Stimulated activated CD8-positive, alpha-beta memory T cell treated with anti-CD3 and anti-CD28 coated beads, Interleukin-15, amount 100 ng/mL, for 4 hours (primary cell): ENCODE measurements around the gene NCBP3.
A peak's percentile ranks its signal among the peaks of the same experiment; 100 is the strongest.
"Not testable (repeated sequence)": the region's sequence is repeated elsewhere in the genome, so short reads cannot be mapped to it uniquely, and the experiment has no call there.

Source experiments
- DNase-seq, 2 donors: peaks; one replicate each; pipeline ENCODE4 v3.0.0-alpha.2; 2020; ENCODE audit warnings: low read depth in 2 of 2

The NCBP3 gene

DNA sequence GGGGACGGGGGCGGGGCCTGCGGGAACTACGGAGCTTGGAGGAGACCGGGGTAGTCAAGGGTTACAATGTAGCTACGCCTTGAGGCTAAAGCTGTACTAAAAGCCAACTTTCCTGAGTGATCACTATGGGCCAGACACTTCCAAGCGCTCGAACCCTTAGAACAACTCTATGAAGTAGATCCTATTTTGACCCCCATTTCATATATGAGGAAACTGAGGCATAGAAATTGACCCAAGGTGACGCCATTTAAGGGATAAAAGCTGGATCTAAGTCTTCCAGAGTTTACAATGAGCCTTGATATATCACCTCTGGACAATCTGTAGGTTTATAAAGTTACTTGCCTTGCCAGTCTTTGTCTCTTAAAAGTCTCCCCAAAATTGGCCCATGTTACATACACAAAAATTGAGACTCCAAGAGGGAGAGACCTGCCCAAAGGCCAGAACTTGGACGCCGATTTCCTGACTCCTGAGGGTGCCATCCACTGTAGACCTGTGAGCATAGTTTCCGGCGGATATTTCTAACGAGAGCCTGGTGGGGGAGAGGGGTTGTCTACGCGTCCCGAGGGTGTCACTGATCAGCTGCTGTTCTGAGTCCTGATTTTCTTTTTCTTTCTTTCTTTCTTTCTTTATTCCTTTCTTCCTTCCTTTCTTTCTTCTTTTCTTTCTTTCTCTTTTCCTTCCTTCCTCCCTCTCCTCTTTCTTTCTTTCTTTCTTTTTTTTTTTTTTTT is 555 bp upstream of the NCBP3 start:
- no peak for DNase-seq

- peak in 1 of 2 donors; percentile 6 for DNase-seq
Observed at GRCh38 chr17:3845291-3845620, 790 bp downstream of the NCBP3 start.

GRCh38 chr17:3844556-3844955 is 1.5 kb downstream of the NCBP3 start:
- DNase-seq = not testable (repeated sequence)

- peak in 1 of 2 donors; percentile 17 for DNase-seq
Observed at GRCh38 chr17:3843935-3844516, 2.0 kb downstream of the NCBP3 start.

DNA sequence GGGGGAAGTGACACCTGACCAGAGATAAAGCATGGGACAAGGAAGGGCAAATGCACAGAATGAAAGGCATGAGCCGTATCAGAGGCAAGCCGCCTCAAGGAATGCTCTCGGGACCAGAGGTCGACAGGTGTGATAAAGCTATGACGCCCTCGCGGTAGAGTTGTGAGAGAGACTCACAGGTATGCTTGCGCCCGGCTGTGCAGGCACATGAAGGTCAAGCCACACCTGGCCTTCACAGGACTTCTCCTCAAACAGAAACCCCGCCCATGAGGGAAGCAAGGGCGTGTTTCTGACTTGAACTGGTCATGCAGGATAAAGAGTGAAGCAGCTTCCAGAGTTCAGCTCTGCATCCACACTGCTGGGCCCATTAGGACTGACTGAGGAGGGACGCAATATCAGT is 7.8 kb downstream of the NCBP3 start:
- no peak for DNase-seq

DNA sequence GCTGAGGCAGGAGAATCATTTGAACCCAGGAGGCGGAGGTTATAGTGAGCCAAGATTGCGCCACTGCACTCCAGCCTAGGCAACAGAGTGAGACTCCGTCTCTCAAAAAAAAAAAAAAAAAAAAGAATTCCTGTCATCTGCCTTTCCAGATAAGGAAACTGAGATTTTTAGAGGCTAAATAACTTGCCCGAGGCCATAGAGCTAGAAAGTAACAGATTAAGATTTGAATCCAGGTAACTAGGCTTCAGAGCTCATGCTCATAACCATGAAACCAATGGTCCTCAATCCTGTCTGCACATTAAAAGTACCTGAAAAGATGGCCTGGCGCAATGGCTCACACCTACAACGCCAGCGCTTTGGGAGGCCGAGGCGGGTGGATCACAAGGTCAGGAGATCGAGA is 9.5 kb downstream of the NCBP3 start:
- DNase-seq = no peak

- DNase-seq = no peak
Observed at GRCh38 chr17:3835410-3836229, 10.4 kb downstream of the NCBP3 start.

GRCh38 chr17:3834811-3835210 is 11.2 kb downstream of the NCBP3 start:
- DNase-seq = no peak

GRCh38 chr17:3828852-3829232 is 17.2 kb downstream of the NCBP3 start:
- DNase-seq = no peak

DNA sequence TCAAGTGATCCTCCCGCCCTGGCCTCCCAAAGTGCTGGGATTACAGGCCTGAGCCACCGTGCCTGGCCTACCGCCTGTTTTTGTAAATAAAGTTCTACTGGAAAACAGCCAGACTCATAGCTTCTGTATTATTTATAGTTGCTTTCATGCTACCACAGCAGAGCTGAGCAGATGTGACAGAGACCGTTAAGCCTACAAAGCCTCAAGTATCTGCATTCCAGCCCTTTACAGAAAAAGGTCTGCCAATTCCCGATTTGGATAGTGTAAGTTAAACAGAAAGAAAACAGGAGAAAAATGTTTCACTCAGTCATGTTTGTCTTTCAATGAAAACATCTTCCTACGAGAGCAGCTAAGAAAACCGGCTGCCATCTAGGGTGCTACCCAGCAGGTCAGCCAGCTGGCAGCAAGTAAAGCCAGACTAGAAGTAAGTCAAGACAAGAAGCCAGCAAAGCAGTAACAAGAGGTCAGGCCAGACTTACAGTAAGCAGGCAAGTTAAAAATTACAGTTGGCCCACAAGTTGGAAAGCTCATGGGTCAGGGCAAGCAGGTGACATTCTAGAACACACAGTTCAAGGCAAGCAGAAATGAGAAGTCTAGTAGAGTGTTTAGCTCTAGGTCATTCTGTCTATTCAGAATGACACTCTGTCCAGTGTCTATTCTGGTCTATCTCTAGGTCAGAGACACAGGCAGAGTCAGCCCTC is 17.7 kb downstream of the NCBP3 start:
- DNase-seq = no peak

- DNase-seq = peak in 1 of 2 donors; percentile 57
Observed at GRCh38 chr17:3827124-3827773, 18.8 kb downstream of the NCBP3 start.

GRCh38 chr17:3826191-3826590 is 19.9 kb downstream of the NCBP3 start:
- DNase-seq = no peak

GRCh38 chr17:3821101-3821500 is 24.9 kb downstream of the NCBP3 start:
- no peak for DNase-seq

DNA sequence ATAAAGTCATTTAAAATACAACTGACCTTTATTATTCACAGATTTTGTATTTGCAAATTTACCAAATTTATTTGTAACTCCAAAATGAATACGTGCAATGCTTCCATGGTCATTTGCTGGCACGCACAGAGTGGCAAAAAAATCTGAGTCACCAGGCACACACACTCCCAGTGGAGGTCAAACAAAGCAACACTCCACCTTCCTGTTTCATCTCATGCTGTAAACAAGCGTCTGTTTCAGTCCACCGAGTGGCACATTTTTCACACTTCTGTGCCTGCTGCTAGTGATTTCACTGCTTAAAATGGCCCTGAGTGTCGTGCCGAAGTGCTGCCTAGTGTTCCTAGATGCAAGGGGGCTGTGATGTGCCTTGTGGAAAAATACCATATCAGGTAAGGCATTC is 27.3 kb downstream of the NCBP3 start:
- no peak for DNase-seq

- no peak for DNase-seq
Observed at GRCh38 chr17:3817851-3818605, 28.0 kb downstream of the NCBP3 start.

DNA sequence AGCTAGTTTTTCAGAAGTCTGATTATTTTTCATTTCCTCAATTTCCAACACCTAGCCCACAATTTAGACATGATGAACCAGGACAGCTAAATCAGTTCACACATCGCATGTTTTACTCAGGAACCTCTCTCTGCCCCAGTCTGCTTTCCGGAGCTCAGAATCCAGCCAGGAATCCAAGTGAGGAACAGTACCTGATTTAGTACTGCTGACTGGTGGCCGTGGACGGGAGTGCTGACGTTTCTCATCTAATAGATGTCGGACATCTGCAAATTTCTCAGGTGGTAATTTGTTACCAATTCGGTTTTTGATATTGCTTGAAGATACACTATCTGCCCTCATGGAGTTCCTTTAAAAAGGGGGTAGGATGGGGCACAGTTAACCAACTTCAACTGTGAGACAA is 30.1 kb downstream of the NCBP3 start:
- DNase-seq = no peak

DNA sequence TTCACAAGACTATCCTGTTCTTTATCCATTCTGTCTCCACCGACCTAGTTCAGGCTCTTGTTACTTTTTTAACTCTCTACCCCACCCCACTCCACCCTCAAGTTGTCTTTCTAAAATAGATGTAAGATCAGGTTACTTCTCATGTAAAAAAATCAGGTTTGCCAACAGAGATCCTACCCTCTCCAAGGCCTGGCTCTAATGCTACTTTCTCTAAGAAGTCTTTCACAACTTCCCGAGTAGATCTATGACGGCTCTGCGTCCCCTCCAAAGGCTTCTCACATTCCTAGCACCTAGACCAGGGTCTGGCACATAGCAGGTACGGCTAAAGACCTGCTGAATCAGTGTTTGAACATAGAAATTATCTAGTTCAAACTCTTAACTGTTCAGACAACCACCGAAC is 30.9 kb downstream of the NCBP3 start:
- no peak for DNase-seq

GRCh38 chr17:3814361-3814760 is 31.7 kb downstream of the NCBP3 start:
- no peak for DNase-seq

DNA sequence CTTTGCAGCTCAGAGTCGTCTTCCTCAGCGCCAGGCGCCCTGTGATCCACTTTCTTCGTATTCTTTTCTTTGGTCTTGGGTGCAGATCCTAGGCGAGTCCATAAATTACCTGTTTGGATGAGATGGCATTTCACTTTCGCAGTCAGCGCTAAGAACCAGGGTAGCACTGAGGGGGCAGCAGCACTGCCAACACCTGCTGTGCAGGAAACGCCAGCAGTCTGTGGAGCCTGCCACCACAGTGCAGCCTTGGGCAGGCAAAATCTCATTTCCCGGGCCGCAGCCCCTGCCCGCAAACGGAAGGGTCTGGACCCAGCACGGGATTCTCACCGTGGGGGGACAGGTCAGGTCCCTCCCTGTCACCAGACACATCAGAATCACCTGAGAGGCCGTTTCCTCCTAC is 32.9 kb downstream of the NCBP3 start:
- DNase-seq = no peak

GRCh38 chr17:3812771-3813170 is 33.3 kb downstream of the NCBP3 start:
- DNase-seq = no peak

GRCh38 chr17:3812284-3812683 is 33.8 kb downstream of the NCBP3 start:
- DNase-seq = no peak
